NCI-H2171 (cell line): ENCODE results near the gene TNFAIP3.

ENCODE experiments used
- DNase-seq: peaks from one replicate; lab custom pipeline; 2025; lab: John Stamatoyannopoulos, UW

TNFAIP3 gene

DNA sequence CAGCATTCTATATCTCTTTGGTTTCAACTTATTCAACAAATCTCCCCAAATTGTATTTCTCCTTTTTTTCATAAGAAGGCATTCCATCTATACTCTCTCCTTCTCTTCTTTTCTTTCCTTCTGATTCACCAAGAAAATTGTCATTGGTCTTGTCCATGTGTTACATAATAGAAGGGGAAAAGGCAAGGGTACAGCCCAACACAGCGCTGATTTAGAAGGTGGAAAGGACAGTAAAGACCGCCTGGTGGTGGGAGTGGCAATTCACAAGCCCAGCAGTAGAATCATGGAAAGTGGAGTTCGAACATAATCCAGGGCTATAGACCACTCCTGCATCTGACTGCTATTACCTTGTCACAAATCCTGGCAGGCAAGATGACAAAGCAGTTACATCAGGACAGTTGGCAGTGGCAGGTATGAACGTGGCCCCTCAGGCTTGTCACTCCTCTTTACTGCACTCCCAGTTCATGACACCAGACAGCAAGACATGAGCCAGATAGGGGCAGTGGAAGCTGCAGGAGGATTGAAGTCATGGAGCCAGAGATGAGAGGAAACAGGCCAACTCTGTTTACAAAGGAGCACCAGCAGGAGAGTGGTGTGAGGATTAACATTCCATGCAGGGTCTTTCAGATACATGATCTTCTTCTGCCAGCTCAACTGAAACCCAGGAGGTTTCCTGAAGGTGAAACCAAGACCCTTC, 2.1 kb upstream of the TNFAIP3 start:
- no peak for DNase-seq

DNA sequence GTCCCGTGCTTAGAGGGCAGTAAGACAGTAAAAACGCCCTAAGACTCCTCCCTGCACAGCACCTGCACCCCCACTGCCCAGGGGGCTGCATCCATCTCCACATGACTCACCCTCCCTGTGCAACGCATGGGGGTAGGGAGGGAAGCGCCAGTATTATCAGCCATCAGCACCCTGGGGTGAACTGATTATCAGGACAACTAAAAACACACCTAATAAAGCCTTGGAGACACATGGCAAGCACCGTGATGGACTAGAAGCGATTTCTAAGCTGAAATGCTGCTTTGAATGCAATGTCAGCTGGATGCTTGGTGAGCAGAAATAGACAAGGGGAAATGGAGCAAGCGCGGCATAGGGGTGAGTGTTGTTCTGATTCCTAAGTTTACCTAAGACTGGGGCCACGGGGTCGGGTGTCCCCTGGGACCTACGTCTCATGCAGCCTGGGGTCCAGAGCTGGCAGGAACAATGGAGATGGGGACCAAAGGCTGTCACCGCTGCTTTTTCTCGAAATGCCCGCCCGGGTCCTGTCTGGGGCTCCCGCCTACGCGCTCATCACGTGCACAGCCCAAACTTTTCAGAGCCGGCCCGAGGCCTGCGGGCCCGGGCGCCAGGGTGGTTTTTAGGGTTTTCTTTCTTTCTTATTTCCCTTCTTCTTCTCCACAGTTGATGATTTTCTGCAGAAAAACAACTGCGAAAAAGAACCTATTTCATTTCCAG, 702 bp upstream of the TNFAIP3 start:
- no peak for DNase-seq

DNA sequence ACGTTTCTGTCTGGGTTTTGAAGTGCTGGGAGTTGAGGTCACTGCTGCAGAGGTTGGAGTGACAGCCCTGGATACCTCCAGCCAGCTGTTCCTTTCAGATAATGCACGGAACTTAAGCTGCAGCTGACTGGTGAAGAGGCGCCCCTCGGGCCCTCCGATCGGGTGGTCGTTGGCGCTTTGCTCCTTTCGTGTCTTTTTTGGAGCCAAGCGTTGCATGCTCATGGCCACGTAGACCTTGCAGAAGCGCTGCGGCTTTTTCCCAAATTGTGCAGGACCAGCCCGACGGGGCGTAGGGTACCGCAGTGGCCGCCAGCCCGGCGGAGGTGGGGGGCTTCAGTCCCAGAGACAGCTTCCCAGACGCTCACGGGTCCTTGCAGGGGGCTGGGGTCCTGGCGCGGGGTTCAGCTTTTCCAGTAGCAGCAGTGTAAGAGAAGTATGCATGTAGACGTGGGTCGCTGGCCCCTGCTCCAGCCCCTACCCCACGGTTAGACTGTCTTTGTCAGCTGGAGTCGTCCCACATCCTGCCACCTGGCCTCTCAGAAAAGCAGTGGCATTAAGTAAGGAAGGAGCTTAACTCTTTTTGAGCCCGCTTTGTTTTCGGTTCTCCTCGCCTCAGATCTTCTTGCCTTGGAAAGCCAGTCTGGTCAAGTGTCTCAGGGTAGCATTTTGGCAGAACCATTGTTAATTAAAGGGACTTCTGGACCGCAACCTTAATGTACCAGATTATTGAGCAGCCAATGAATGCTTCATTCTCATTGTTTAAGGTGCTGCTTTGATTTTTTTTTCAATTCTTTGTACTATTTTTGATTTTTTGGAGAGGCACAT, 838 bp downstream of the TNFAIP3 start:
- no peak for DNase-seq

DNA sequence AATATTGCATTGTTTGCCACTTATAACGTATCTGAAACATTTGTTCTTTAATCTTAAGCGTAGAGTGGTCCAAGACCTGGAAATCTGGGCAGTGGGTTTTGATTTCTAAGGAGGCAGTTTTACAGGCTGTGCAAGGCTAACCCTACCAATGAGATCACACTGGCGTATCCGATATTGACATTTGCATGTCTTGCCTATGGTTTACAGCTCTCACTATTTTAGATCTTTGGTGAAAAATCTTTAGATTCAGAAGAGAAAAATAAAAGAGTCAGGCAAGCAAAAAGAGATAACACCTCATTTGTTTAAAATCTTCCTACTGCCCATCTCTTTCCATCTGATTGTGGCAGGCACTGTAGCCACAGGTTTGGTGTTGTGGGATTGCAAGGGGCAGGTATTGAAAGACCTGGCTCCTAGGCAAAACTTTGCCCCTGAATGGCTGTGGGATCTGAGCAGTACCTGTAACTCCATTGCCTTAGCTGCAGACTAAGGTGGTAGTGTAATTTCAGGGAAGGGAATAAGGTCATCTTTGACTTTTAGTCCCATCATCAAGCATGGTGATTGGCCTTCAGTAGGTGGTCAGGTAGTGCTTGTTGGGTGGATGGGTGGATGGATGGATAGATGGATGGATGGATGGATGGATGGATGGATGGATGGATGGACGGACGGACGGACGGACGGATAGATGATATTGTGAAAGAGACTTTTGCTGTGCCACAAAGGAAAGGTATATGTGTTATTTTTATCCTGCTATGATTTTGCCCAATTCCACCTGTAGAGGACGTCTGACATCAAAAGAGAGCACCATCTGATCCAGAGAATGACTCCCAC, 1.9 kb downstream of the TNFAIP3 start:
- DNase-seq: no peak

DNA sequence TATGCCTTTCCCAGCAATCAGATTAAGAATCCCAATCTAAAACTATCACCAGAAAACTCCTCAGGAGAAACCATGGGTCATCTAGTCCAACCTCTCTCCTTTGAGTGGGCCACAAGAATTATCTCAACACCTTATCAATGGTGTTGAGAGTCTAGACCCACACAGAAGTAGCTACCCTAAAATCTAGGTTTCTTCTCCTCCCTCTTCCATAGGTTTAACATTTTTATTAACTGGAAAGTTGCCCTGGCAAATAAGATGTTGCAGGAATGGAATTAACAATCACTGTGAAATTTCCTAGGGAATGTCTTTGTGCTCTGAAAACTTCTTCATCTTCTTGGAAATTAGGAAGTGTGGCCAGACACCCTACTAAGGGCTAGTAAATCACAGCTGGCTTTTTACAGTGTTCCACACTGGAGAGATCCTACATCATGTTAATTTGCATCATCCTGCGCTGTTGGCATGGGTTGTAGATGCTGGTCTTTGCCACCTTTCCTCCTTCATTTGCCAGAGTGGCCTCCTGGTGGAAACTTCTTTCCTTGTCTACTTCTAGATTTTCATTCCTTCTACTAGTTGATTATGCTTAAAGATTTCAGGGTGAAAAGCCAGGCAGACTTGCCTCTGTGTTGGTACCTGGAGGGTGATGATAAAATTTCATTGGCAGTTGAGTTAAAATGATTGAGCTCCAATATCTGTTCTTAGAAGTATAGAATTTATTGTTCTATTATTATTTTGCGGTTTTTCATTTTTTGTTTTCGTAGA, 2.7 kb downstream of the TNFAIP3 start:
- no peak for DNase-seq

DNA sequence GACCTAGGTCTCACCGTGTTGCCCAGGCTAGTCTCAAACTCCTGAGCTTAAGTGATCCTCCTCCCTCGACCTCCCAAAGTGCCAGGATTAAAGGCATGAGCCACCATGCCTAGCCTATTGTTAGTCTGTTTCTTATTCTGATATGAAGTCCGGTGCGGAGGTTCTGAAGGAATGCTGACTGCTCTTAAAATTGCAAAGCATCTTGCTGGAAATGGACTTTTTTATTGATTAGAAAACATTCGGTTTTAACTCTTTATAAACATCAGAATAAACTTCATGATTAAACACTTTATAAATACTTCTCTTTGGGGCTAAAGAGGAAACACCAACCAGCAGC, 3.2 kb downstream of the TNFAIP3 start:
- no peak for DNase-seq

DNA sequence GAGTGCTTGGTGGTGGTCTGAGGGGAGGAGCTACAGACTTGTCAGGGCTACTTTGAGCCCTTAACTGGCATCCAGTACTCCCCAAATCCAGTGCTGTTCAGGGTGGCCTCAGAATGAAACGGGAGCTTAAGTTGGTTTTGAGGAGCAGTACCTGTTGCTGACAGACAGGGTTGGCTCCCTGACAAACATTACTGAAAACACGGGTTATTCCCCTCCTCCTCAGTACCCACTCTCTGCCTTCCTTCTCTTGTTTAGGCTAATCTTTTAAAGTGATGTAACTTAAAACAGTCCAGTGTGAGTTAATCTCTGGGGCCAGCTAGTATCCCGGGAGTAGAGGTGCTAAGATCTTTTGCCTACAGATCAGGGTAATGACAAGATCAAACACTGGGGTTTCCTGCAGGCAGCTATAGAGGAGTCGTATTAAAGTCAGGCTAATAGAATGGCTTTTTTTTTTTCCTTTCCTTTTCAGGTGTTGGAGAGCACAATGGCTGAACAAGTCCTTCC, 3.7 kb downstream of the TNFAIP3 start:
- no peak for DNase-seq

DNA sequence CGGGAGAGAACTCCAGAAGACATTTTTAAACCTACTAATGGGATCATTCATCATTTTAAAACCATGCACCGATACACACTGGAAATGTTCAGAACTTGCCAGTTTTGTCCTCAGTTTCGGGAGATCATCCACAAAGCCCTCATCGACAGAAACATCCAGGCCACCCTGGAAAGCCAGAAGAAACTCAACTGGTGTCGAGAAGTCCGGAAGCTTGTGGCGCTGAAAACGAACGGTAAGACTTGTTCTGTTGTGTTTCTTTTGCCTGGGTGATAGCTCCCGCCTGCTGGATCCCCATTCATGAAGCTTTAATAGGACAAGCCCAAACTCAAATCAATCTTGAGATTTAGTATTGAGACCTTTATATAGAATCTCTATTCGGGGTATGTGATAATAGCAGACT, 4.2 kb downstream of the TNFAIP3 start:
- no peak for DNase-seq

DNA sequence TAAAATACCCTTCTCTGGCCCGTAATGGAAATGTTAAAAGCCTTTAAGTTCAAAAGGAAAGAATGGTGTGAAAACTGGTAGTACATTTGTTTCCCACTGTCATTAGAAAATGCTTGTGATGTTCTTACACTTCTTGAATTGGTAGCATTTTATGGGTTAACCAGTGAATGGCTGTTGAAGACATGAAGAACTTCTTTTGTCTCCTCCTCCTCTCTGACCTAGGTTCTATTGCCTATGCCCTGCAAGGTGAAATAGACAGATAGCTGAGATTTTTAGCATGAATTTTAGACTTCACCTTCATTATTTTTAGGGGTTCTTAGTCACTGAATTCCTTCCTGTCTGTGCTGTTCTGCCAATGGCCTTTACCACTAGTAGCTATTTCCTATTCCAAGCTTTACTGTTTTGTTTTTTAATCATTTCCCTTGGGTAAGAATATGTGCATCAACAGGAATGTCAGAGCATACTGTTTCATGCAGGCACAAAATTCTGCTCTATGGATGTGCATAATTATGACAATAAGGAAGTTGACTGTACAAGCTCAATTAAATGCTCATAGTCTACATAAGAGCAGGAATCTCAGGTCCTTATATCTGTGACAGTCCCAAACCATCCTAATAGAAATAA, 4.9 kb downstream of the TNFAIP3 start:
- DNase-seq: no peak

DNA sequence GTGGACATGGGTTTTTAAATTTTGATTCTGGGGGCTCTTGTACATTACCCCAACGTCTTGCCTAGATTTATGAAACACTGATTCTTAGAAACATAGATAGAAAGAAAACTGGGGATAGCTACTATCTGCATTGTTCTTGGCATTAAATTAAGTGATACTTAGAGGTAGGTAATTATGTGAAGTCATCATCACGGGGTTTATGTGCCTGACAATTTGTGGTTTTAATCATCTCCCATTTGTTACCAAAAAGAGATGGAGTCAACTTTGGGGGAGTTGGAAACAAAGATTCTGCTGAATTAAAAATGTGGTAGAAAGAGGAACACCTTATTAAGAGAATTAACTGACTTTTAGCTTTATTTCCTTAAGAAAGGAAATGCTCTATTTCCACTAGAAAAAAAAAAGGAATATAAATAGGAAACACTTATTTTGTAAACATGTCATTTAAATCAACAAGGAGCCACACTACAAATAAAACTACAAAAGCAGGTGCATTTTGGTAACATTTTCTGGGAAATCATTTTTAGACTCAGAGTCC, 5.6 kb downstream of the TNFAIP3 start:
- DNase-seq: no peak

DNA sequence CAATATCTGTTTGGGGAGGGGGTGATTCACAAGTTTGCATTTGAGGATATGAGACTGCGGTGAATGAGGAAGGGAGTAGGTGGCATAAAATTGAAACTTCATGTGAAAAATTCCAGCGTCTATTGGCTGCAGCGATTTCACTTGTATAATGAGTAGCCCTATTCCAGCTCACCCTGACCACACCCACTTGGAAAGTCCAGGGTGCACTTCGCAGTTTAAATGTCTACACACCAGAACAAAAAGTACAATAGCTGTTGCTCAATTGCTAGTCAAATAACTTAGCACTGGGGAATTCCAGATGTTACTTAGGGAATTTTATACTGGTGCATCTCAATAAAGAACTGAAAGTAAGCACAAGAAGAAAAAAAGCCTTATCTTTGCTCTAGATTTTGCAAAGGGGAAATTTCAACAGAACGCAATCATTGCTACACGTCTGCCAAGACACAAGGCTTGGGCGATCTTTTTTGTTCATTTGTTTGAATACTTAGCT, 6.3 kb downstream of the TNFAIP3 start:
- no peak for DNase-seq

DNA sequence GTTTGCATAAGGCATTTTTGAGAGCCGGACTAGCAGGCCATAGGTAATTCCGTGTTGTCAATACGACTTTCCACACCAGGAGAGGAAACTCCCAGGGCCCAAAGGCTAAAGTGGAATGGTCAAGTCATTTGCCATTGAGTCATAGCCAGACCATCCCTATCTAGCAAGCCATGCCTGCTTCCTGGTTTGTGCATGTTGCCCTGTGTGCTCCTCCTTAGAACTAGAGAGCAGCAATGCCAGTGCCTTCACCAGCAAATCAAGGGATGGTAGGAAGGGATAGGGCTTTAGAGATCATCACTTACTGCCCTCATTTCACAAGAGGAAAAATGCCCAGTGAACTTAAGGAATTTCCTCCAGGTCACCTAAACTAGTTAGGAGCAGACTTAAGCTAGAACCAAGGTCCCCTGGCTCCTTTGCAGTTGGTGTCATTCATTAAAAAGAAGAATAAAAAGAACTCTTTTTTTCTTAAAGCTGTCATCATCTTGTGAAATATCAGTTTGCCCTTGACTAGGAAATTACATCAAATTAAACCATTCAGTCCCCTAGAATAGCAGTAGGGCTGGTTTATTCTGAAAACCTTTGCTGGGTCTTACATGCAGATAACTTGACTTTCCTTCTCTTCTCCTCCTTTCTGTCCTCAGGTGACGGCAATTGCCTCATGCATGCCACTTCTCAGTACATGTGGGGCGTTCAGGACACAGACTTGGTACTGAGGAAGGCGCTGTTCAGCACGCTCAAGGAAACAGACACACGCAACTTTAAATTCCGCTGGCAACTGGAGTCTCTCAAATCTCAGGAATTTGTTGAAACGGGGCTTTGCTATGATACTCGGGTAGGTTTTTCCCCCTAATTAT, 7.4 kb downstream of the TNFAIP3 start:
- no peak for DNase-seq

DNA sequence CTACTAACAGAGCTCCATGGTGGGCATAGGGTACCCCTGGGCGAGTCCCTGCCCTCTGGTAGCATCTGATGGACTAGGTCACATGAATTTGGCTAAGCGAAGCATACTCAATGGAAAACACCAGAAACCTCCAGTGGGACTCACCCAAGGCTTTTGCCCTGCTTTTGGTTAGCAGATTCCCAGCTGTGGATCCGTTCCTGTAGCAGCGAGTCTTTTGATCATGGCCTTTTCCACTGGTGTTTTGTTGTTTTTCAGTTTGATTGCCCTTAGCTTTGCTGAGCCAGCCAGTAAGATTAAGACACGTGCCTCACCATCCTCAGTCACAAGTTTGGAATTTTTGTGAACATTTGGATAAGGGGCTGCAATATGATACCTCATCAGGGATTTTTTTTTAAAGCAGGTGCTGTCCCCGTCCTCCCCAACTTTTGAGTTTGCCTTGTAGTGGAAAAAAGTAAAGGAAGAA, 8.0 kb downstream of the TNFAIP3 start:
- DNase-seq: no peak

DNA sequence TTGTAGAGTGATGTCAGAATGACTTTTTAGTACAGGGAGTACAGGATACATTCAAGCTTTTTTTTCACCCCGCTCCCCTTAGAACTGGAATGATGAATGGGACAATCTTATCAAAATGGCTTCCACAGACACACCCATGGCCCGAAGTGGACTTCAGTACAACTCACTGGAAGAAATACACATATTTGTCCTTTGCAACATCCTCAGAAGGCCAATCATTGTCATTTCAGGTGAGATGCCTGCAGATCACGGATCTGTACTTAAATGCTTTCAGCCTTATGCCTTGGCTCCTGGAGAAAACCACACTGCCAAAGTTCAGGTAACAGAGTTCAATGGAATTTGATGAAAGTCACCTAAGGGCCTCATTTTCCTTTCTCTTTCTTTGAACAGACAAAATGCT, 8.5 kb downstream of the TNFAIP3 start:
- DNase-seq: no peak

DNA sequence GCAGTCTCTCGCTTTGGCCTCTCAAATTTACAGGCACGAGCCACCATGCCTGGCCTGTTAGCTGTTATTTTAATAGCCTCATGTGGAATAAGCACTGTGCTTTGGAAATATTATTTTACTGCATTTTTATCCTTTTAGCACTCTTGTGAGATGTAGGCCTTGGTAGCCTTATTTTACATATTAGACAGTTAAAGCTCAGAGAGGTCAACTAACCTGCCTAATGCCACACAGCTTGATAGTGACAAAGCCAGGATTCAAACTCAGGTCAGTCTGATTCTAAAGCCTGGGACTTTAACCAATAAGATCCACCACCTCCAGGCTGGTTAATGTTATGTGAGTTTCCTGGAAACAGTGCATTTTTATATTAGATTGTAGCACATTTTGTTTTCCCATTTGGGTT, 9.5 kb downstream of the TNFAIP3 start:
- no peak for DNase-seq

DNA sequence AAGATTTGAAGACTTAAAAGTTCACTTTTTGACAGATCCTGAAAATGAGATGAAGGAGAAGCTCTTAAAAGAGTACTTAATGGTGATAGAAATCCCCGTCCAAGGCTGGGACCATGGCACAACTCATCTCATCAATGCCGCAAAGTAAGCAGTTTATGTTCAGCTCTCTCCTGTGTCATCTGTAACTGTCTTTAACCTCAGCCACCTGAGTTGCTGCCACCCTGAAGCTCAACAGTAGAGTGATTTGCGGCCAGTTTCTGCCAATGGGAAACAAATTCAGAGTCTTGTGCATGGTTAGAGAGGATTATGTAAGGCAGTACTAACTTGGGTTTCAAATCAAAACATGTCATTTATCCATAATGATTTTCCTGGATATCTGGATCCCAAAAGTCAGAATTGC, 10.1 kb downstream of the TNFAIP3 start:
- no peak for DNase-seq

DNA sequence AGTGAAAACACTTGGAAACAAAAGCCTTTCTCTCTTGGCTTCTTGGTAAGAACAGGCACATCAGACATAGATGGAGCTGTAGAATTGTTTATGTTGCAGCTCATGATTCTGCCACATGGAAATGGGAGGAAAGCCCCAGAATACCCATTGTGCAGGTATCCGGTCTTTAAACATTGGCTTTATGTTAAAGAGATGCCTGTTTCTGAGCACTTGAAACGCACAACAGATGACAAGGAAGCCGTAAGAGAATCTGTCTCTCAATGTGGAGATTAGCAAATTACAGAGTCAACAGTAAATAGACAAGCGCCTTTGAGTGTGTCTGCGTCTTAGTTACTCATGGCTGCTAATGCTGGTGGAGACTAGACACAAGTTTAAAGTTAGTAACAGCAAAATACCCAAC, 10.5 kb downstream of the TNFAIP3 start:
- no peak for DNase-seq

DNA sequence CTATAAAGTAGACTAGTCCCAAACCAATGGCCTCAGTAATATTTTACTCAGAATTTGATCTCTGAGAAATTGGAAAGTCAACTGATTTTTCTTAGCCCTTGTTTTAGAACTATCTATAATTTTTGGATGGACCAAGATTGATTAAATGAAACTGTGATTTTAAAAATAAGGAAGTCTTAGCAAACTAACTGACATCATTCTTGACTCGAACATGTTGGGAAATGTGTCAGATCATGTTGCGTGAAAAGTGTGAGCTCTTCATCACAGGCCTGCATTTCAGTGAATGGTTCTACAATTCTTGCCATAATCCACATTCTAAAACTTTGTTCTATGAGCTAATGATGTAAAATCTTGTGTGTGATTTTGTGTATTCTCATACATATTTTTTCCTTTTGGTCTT, 11.0 kb downstream of the TNFAIP3 start:
- DNase-seq: no peak
